ENCODE measurements around the gene MOXD1.
"Not testable (repeated sequence)": the region's sequence is repeated elsewhere in the genome, so short reads cannot be mapped to it uniquely, and the experiment has no call there.

The MOXD1 gene

GRCh38 chr6:132344811-132345210, 56.5 kb downstream of the MOXD1 start:
- DNase-seq: no peak

DNA sequence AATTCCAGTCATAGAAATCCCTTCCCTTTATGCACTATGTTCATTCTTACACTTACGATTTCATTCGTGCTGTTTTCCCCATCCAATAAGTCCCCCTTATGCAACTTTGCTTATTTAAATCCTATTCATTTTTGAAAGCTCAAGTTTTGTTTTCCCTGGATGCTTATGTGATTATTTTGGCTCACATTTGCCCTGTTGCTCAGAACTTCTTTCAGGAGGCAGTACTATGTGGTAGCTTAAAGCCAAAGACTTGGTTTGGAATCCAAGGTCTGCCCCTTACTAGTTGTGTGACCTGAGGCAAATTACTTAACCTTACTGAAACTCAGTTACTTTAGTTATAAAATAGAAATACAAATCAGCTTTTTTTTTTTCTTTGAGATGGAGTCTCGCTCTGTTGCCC, 59.6 kb downstream of the MOXD1 start:
- DNase-seq: no peak

GRCh38 chr6:132334521-132334885, 66.8 kb downstream of the MOXD1 start:
- DNase-seq: no peak

GRCh38 chr6:132333639-132334520, 67.4 kb downstream of the MOXD1 start:
- no peak for DNase-seq

DNA sequence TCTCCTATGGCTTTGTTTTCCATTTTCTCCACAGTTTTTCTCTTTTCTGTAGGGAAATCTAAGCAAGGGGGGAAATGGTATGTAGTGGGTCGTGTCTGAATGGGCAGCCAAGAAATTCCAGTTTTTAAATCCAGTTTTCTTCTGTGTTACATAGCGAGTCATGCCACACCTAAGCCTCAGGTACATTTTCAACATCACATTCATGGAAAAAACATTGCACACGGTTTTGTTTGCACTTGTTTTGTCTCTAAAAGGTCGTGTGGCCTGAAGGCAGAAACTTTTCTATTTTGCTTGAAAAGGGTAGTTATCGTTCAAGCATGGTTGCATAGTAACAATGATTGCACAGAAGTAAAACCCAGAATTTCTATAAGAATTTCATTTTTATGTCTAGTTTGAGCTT, 70.5 kb downstream of the MOXD1 start:
- no peak for DNase-seq

GRCh38 chr6:132322398-132322797, 78.9 kb downstream of the MOXD1 start:
- DNase-seq: no peak

DNA sequence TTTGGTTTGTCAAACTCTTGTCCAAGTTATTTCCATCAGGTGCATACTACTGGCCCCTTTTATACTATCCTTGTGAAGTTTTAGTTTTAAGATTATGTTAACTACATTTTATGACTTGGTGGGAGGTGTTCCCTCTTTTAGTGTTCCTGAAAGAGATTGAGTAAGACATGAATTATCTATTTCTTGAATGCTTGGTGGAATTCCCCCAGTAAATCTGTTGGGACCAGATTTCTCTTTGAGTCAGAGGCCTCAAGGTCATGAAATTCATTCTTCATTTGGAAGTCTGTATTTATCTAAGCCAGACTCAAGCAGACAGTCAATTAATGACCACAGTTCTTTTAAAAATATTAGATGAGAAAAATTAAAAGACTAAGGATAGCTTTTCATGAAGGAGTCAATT, 81.3 kb downstream of the MOXD1 start:
- DNase-seq: no peak

DNA sequence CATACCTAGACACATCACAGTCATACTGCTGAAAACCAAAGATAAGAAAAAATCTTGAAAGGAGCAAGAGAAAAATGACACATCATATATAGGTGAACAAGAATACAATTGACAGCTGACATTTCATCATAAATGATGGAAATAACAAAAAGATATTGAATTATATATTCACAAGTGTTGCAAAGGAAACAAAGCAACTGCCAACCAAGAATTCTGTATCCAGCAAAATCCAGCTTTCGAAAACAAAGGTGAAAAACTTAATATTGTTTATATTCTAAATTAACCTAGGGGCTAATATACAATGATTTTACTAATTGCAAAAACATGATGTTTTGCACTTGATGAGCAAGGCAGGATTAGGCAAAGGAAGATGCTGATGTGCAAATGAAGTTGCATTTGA, 84.3 kb downstream of the MOXD1 start:
- DNase-seq: no peak

DNA sequence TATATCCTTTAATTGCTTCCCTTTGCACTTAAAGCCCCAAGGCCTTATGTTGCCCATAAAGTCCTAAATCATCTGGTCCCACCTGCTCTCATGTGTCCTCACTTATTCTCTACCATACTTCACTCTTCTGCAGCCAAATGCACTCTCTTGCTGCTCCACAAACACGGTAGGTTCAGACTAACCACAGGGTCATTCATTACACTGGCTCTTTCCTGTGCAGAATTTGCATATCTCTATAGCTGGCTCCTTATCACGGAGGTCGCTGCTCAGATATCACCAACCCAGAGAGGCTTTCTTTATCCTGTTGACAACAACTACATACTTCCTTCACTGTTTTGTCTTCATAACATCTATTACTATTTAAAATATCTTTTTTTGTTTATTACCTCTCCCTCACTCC, 86.8 kb downstream of the MOXD1 start:
- no peak for DNase-seq

- DNase-seq: no peak
Observed at GRCh38 chr6:132310921-132311320, 90.4 kb downstream of the MOXD1 start.

GRCh38 chr6:132310151-132310550, 91.1 kb downstream of the MOXD1 start:
- not testable (repeated sequence) for DNase-seq

- DNase-seq: no peak
Observed at GRCh38 chr6:132304891-132305305, 96.4 kb downstream of the MOXD1 start.

DNA sequence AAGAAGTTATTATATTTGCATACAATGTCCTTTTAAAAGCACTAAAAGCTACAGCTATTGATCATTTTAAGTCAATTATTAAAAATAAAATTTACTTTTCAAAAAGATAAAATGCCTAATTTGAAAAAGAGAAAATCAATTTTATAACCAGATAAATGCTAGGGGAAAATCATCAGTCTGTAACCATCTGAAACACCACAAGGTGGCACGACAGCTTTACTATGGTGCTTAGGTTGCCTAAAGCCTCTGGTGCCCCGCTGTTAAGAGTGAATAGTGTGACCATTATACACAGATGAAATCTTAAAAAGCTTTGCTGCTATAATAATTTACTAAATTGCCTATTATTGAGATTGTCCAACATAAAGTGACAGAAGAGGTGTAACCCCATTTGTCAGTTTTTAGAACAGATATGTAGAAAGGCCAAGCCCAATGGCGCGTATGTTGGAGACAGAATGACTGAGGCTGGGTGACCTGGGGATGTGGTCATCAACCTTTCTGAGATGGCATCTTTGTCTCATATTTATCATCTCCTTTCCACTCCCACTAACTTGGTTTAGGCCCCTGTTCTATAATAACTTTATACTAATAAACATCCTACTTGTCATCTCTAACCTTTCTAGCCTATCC, 100.8 kb downstream of the MOXD1 start:
- peak; percentile 9 for DNase-seq

DNA sequence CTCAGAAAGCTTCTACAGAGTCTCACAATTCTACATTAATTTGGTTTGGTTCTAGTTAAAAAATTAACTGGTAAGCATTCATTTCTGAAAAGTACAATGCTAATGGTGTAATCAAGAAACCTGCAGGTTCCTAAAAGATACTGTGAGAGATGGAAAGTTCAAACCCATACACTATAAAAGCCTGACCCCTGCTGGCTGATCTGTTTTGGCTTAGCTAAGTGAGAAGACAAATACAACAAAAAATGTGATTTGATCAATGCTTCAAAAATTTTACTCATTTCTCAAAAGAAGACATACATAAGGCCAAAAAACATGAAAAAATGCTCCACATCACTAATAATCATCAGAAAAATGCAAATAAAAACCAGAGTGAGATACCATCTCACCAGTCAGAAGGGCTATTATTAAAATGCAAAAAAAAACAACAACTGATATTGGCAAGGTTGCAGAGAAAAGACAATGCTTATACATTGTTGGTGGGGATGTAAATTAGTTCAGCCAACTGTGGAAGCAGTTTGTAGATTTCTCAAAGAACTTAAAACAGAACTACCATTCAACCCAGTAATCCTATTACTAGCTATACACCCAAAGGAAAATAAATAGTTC, 102.8 kb downstream of the MOXD1 start:
- peak; percentile 18 for DNase-seq

DNA sequence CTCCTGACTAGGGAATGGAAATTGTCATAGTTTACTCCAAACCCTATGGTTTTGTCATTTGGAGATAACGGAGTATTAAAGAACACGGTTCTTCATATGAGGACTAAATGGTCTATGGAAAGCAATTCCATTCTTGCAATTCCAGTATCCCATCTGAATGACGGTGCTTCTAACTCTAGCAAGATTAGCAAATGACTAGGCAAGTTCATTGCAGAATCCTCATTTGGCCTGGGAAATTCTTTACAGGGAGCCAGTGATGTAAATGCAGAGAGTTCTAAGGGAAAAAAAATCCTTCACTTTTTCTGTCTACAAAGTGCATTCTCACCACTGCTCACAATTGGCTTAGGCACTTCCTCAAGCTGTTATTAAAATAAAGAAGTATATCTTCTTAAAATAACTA, 111.5 kb downstream of the MOXD1 start:
- no peak for DNase-seq

DNA sequence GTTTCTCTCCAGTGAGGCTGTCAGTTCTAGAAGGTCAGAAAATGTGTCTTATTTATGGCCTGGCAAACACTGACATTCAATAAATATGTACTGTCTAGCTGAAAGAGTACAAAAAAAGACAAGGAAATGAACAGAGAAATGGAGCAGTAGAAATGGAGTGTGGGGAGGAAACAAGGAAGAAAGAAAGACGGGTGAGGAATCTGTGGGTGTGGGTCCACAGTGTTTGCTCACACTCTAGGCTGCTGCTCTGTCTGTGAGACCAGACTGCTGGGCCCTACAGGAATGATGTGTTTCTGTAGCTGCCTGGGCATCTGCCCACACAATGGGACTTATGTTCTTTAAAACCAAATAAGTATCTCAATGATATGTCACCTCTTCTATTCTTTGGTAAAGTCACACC, 114.2 kb downstream of the MOXD1 start:
- DNase-seq: no peak

- DNase-seq: no peak
Observed at GRCh38 chr6:132286298-132287019, 114.8 kb downstream of the MOXD1 start.

DNA sequence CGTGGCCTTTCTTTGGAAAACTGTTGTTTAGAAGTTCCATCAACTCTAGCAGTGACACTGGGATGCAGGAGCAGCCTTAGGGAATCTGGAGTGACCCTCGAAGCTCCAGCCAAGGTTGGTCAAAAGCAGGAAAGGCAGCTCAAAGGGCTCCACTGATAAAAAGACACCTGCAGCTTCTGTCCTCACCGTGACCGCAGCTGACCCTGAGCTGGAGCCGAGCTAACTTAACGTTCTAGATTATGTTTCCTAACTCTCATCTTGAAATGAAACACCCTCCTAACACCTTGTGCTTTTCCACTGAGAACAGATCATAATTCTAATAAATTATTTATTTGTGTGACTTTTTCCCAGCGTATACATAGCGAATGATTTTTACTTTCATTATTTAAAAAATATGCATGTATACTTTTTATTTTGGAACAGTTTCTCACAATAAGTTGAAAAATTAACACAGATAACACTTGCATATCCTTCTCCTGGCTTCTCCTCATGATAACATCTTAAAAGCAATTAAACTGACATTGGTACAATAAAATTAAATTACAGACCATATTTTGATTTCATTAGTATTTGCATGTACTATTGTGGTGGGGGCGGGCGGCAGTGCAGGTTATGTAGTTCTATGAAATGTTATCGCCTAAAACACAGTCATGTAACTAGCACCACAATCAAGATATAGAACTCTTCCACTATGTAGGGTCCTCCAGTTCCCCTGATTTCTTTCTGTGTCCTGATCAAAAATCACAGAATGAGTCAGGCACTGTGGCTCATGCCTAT, 116.1 kb downstream of the MOXD1 start:
- DNase-seq: no peak

DNA sequence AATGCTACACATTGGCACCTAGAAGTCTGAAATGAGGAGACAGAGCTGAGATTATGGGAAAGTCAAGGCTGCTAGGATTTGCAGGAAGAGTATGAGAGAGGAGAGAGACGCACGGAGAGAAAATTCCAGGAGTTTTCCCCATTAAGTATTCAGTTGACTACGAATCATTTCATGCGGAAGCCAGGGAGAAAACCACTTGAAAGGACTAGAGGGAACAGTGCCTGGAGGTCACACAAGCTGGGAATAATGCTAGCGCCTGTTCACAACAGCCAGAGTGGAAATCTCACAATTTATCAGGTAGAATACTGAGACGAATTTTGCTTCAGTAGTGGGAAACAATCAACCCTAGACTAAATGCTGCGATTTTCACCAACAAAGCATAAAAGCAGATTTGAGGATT, 118.6 kb downstream of the MOXD1 start:
- no peak for DNase-seq

DNA sequence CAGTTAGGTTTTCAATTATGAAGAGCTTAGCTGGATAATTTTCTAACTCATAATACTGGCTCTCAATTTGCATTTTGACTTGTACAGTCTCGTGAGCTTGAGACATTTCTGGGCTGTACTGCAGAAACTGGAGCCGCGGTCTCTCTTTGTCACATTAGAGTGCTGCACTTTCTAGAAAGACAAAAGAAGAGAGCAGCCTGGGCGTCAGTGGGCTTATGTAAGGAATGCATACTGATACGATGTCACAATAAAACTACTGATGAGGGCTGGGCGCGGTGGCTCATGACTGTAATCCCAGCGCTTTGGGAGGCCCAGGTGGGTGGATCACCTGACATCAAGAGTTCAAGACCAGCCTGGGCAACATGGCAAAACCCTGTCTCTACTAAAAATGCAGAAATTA, 120.8 kb downstream of the MOXD1 start:
- no peak for DNase-seq

- peak; percentile 72 for DNase-seq
Observed at GRCh38 chr6:132279592-132280139, 121.6 kb downstream of the MOXD1 start.
